ENCODE results near the gene UGT2B7.
"Not testable (repeated sequence)": the region's sequence is repeated elsewhere in the genome, so short reads cannot be mapped to it uniquely, and the experiment has no call there.

The UGT2B7 gene

GRCh38 chr4:69089388-69089787 is 6.9 kb upstream of the UGT2B7 start:
- DNase-seq = no peak

- DNase-seq = no peak
Observed at GRCh38 chr4:69092190-69092589, 4.1 kb upstream of the UGT2B7 start.

- DNase-seq = no peak
Observed at GRCh38 chr4:69092980-69093568, 3.2 kb upstream of the UGT2B7 start.

GRCh38 chr4:69093681-69094080 is 2.6 kb upstream of the UGT2B7 start:
- no peak for DNase-seq

GRCh38 chr4:69095301-69095731 is 958 bp upstream of the UGT2B7 start:
- no peak for DNase-seq

GRCh38 chr4:69096810-69097209 is 536 bp downstream of the UGT2B7 start:
- no peak for DNase-seq

DNA sequence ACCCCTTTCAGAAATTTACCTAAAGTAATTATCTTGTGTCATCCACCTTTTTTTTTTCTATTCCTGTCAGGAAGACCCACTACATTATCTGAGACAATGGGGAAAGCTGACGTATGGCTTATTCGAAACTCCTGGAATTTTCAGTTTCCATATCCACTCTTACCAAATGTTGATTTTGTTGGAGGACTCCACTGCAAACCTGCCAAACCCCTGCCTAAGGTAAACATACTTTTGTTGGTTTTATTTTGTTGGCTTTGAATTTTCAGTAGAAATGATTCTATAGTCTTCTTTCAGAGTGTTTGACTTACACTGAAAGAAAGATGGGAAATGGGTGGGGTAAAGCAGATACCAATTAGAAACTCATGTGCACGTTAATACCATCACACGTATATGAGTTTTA is 2.2 kb downstream of the UGT2B7 start:
- no peak for DNase-seq

- DNase-seq = no peak
Observed at GRCh38 chr4:69099910-69100309, 3.6 kb downstream of the UGT2B7 start.

- not testable (repeated sequence) for DNase-seq
Observed at GRCh38 chr4:69102668-69103067, 6.4 kb downstream of the UGT2B7 start.

GRCh38 chr4:69104719-69105275 is 8.5 kb downstream of the UGT2B7 start:
- no peak for DNase-seq

GRCh38 chr4:69115151-69115850 is 19.0 kb downstream of the UGT2B7 start:
- DNase-seq = not testable (repeated sequence)

GRCh38 chr4:69115851-69116213 is 19.6 kb downstream of the UGT2B7 start:
- DNase-seq = no peak

- no peak for DNase-seq
Observed at GRCh38 chr4:69116645-69117321, 20.5 kb downstream of the UGT2B7 start.

GRCh38 chr4:69120870-69121269 is 24.6 kb downstream of the UGT2B7 start:
- DNase-seq = no peak

GRCh38 chr4:69122476-69122875 is 26.2 kb downstream of the UGT2B7 start:
- DNase-seq = no peak

DNA sequence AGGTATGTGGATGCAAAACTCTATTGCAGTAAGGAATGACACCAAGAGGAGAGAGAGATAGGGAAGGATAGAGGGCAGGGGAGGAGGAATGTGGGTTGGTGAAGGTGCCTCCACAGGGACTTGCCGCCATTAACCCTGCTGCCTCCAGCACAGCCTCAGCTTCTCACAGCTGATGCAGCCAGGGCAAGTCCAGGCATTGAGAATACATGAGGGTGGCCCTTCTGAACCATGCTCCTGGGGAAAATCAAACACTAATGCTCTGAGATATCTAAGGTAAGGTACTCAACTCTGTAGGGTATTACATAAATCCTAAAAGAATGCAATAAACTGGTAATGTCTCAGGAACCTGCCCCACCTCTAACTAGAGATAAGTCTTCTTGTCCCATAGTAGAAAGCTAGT is 28.7 kb downstream of the UGT2B7 start:
- DNase-seq = no peak

DNA sequence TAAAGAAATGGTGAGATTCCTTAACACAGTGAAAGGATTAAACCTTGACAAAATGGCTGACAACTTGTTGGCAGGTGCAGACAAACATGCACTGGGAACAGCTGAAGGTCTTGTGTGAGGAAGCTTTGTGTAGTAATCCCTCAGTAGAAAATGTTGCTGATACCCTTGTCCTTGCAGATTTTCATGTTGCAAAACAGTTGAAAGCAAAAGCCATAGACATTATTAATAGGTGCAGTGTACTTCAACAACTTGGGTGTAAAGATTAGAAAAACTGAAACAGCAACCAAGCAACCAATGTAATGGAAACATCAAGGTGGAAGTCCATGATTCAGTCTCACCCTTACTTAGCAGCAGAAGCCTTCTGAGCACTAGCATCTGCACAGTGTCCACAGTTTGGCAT is 29.8 kb downstream of the UGT2B7 start:
- no peak for DNase-seq

DNA sequence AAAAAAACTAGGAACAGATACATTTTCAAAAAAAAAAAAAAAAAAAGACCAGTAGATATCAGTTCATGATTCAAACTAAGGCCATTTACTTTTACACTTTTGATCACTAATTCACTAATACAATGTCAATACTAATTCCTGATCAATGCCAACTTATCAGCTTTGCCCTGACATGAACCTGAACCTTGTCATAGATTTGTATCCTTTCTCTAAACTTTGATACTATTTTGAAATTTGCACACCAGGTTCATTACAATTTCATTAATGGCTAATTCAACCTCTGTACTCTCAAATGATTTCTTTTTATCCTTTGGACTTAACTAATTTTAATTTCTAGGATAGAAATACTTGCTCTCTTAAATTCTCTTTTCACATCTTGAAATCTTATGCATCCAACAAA is 37.7 kb downstream of the UGT2B7 start:
- DNase-seq = no peak

- DNase-seq = no peak
Observed at GRCh38 chr4:69134471-69134870, 38.2 kb downstream of the UGT2B7 start.

DNA sequence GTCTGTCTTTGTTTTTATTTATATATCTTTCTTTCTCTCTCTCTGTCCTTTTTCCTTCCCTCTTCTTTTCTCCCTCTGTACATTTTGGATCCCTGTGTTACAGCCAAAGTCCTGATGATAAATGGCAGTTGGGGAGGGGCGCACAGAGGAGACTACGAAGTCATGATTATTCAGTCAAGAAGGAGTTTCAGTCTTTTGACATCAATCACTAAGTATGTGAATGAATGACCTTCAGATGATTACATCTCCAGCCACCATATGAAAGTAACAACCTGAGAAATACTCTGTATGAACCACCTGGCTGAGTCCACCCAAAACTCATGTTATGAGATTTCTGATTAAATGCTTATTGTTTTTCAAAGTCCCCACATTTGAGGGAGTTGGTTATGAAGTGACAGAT is 45.0 kb downstream of the UGT2B7 start:
- DNase-seq = no peak

GRCh38 chr4:69147334-69147733 is 51.1 kb downstream of the UGT2B7 start:
- no peak for DNase-seq

DNA sequence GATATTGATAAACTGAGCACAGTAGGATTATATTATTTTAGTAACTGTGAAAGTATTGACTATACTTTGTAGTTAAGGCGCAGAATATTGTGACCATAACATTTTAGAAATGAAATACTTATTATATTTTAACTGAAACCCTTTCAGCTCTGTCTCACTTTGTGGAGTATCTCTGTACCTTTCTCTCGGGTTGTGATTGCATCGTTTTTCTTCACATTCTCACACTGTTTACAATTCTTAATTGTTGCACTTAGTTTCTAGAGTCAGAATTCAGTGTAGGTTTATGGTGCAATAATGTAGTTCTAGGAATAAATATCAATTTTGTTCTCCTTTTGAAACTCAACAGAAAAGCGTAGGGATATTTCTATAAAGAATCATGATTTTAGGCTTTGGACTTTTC is 57.7 kb downstream of the UGT2B7 start:
- no peak for DNase-seq

- no peak for DNase-seq
Observed at GRCh38 chr4:69156913-69157312, 60.6 kb downstream of the UGT2B7 start.
